HepG2 (cell line): ENCODE measurements around the gene SH3BGR. TPM values are rescaled to one million over a fixed set of nuclear protein-coding genes. Genes with fewer than 3 reads are reported as not detected.

ENCODE experiments used
- ATAC-seq: fragments of 200-7000 bp; cut with Tn5 transposase; 3 replicates; pipeline ENCODE4 v1.9.1; 2020; ENCODE audit warnings: mild to moderate bottlenecking, moderate library complexity
- BruUV-seq: library from RNA; stranded (reverse); fragments of 400-500 nt; replicated peaks from 2 replicates; lab custom pipeline; 2021; lab: Mats Ljungman, UMichigan
- CTCF ChIA-PET: fragments of 300-600 bp; formaldehyde crosslinking; extraction: SDS; loops from one replicate; lab custom pipeline; 2021; ENCODE audit warnings: low total read pairs, inconsistent platforms, low intra/inter-chr PET ratio; lab: Yijun Ruan, JAX
- POLR2A ChIA-PET: fragments of 350-600 bp; sonication (Branson Sonifier 250); formaldehyde crosslinking; loops from one replicate; lab custom pipeline; 2020; ENCODE audit warnings: antibody characterized with exemption, inconsistent platforms; lab: Yijun Ruan, JAX
- DNase-seq: peaks from one replicate; pipeline ENCODE4 v3.0.0-alpha.2; 2015; ENCODE audit warnings: low spot score
- FAIRE-seq: peaks from 3 replicates; lab custom pipeline; 2011; peaks lifted over from hg19 to GRCh38; lab: Jason Lieb, UNC
- H2AFZ ChIP-seq: one replicate; pipeline ENCODE4 v1.6.1; 2011; ENCODE audit warnings: low read length, inconsistent platforms
- H3K27ac ChIP-seq: fragments of 300-600 bp; 3 replicates; pipeline ENCODE4 v1.8.0; 2011; ENCODE audit warnings: mixed run types, mild to moderate bottlenecking, mixed read lengths, low read length, inconsistent platforms; ENCODE audit not compliant: insufficient read depth; ENCODE audit errors: extremely low read length
- H3K27me3 ChIP-seq, 2 experiments: fragments of 200-600 bp in 1 of 2; 2 replicates in 1 of 2; 3 replicates in 1 of 2; pipeline versions ENCODE4 v1.6.0 to v1.8.0; 2011; ENCODE audit warnings: low read length in 2 of 2, mild to moderate bottlenecking in 2 of 2, moderate library complexity in 2 of 2, inconsistent platforms in 1 of 2; ENCODE audit not compliant: insufficient read depth in 2 of 2, control insufficient read depth in 1 of 2
- H3K36me3 ChIP-seq, 2 experiments: fragments of 200-600 bp in 1 of 2; replicated peaks in 1 of 2; 2 replicates in 1 of 2; 3 replicates in 1 of 2; pipeline versions ENCODE4 v1.5.1 to v1.8.0; 2011; ENCODE audit warnings: low read length in 2 of 2, inconsistent platforms in 1 of 2; ENCODE audit not compliant: insufficient read depth in 2 of 2, control insufficient read depth in 1 of 2
- H3K4me1 ChIP-seq: 2 replicates; pipeline ENCODE4 v1.5.1; 2012; ENCODE audit warnings: low read length, inconsistent platforms; ENCODE audit not compliant: insufficient read depth
- H3K4me2 ChIP-seq: 2 replicates; pipeline ENCODE4 v1.6.0; 2011; ENCODE audit warnings: low read depth, low read length, inconsistent platforms
- H3K4me3 ChIP-seq, 3 experiments: fragments of 200-600 bp in 1 of 3; sonication (generic), shearing (Covaris generic) in 1 of 3; replicated peaks in 1 of 3; 2 replicates each; pipeline ENCODE4 v1.5.1; 2011 to 2016; ENCODE audit warnings: low read length in 3 of 3, inconsistent platforms in 2 of 3, low read depth in 2 of 3, mild to moderate bottlenecking in 2 of 3, control low read depth in 1 of 3, mixed read lengths in 1 of 3; ENCODE audit not compliant: insufficient read depth in 1 of 3
- H3K79me2 ChIP-seq: one replicate; pipeline ENCODE4 v1.6.1; 2011; ENCODE audit warnings: low read length, inconsistent platforms; ENCODE audit not compliant: insufficient read depth
- H3K9ac ChIP-seq: 2 replicates; pipeline ENCODE4 v1.6.0; 2011; ENCODE audit warnings: mild to moderate bottlenecking, low read depth, low read length, inconsistent platforms; ENCODE audit not compliant: insufficient read depth
- H3K9me3 ChIP-seq: 2 replicates; pipeline ENCODE4 v1.5.1; 2012; ENCODE audit warnings: mild to moderate bottlenecking, low read length
- H4K20me1 ChIP-seq: 2 replicates; pipeline ENCODE4 v1.6.0; 2011; ENCODE audit warnings: inconsistent platforms, mild to moderate bottlenecking, low read length, moderate library complexity; ENCODE audit not compliant: insufficient read depth
- AGO1 ChIP-seq: fragments of 200-400 bp; formaldehyde crosslinking; IDR thresholded peaks from 2 replicates; pipeline ENCODE4 v1.6.1; 2017; ENCODE audit warnings: mild to moderate bottlenecking, low read depth, low read length, moderate library complexity; ENCODE audit not compliant: poor library complexity, severe bottlenecking
- CBFB ChIP-seq: sonication (generic); formaldehyde crosslinking; IDR thresholded peaks from 2 replicates; pipeline ENCODE4 v1.4.0; 2020; ENCODE audit warnings: missing genetic modification reagents
- DNMT3B ChIP-seq: conservative IDR thresholded peaks from 2 replicates; pipeline ENCODE4 v1.6.1; 2016; ENCODE audit warnings: missing biosample characterization, control low read depth
- FOSL1 ChIP-seq: sonication (generic); formaldehyde crosslinking; IDR thresholded peaks from 2 replicates; pipeline ENCODE4 v1.9.0; 2021; ENCODE audit warnings: missing genetic modification reagents, borderline replicate concordance
- GPN1 ChIP-seq: sonication (generic); formaldehyde crosslinking; IDR thresholded peaks from 2 replicates; pipeline ENCODE4 v1.5.1; 2020; ENCODE audit warnings: missing genetic modification reagents, borderline replicate concordance
- KLF11 ChIP-seq: IDR thresholded peaks from 2 replicates; pipeline ENCODE4 v1.6.1; 2016; ENCODE audit warnings: missing compliant biosample characterization
- PPARG ChIP-seq: conservative IDR thresholded peaks from 2 replicates; pipeline ENCODE4 v1.6.1; 2016; ENCODE audit warnings: missing biosample characterization, missing genetic modification reagents
- RXRA ChIP-seq: sonication (generic); formaldehyde crosslinking; IDR thresholded peaks from 2 replicates; pipeline ENCODE4 v1.5.1; 2020; ENCODE audit warnings: missing genetic modification reagents
- SNAPC5 ChIP-seq: sonication (generic); formaldehyde crosslinking; IDR thresholded peaks from 2 replicates; pipeline ENCODE4 v1.8.1; 2023; ENCODE audit warnings: mild to moderate bottlenecking, missing genetic modification reagents, borderline replicate concordance
- SP5 ChIP-seq: IDR thresholded peaks from 2 replicates; pipeline ENCODE4 v1.6.1; 2016; ENCODE audit warnings: low read depth, borderline replicate concordance
- STAG1 ChIP-seq: sonication (generic); formaldehyde crosslinking; IDR thresholded peaks from 2 replicates; pipeline ENCODE4 v1.4.0; 2020; ENCODE audit warnings: missing genetic modification reagents
- ZBTB21 ChIP-seq: sonication (generic); formaldehyde crosslinking; IDR thresholded peaks from 2 replicates; pipeline ENCODE4 v1.4.0; 2020; ENCODE audit warnings: missing genetic modification reagents
- ZNF3 ChIP-seq: IDR thresholded peaks from 2 replicates; pipeline ENCODE4 v1.7.0; 2017; ENCODE audit warnings: inconsistent platforms
- ZNF746 ChIP-seq: sonication (generic); formaldehyde crosslinking; IDR thresholded peaks from 2 replicates; pipeline ENCODE4 v1.8.0; 2022; ENCODE audit warnings: mild to moderate bottlenecking, missing genetic modification reagents
- ZNF75D ChIP-seq: sonication (generic); formaldehyde crosslinking; IDR thresholded peaks from 2 replicates; pipeline ENCODE4 v1.8.1; 2023; ENCODE audit warnings: missing genetic modification reagents, mild to moderate bottlenecking, borderline replicate concordance
- ZNF879 ChIP-seq: sonication (generic); formaldehyde crosslinking; IDR thresholded peaks from 2 replicates; pipeline ENCODE4 v1.8.1; 2023; ENCODE audit warnings: missing genetic modification reagents
- ZZZ3 ChIP-seq: sonication (generic); formaldehyde crosslinking; IDR thresholded peaks from 2 replicates; pipeline ENCODE4 v1.4.0; 2020; ENCODE audit warnings: missing genetic modification reagents, mild to moderate bottlenecking, borderline replicate concordance
- WGBS: methylation state at CpG from one replicate; pipeline ENCODE4 v1.1.6; 2017; ENCODE audit warnings: low lambda C conversion rate; 5-methylcytosine and 5-hydroxymethylcytosine counted together
- in situ Hi-C: cut with HindIII; loops from 2 replicates; pipeline ENCODE4 v1.10.0; 2017; ENCODE audit warnings: low pct_unique_long_range_greater_than_20kb; ENCODE audit not compliant: extremely low pct_ligation_motif_present
- intact Hi-C: fragments of 100-400 bp; cut with micrococcal nuclease; formaldehyde crosslinking; loops from one replicate; pipeline ENCODE4 v1.10.0; 2022; ENCODE audit not compliant: unreplicated experiment
- polyA plus RNA-seq, 8 experiments: library from polyadenylated mRNA; depleted of rRNA in 3 of 8; stranded (reverse) in 7 of 8; unstranded in 1 of 8; fragments of >200 nt; fragmentation: Illumina TruSeq in 4 of 8; extraction: Trizol in 4 of 8; gene quantifications; 2 replicates each; pipeline versions ENCODE4 v1.2.1 to v1.2.3, GENCODE V29; 2011 to 2016; ENCODE audit warnings: low read depth in 4 of 8, missing spikeins in 1 of 8, mixed read lengths in 1 of 8; ENCODE audit not compliant: insufficient read depth in 1 of 8
- total RNA-seq, 5 experiments: library from RNA; depleted of rRNA; stranded (reverse); fragments of >200 nt; fragmentation: Illumina TruSeq; extraction: Trizol; gene quantifications; 2 replicates each; pipeline ENCODE4 v1.2.3, GENCODE V29; 2016; ENCODE audit warnings: low read depth in 1 of 5
- TF ChIP-seq, protein P1 (sequence below): IDR thresholded peaks from 2 replicates; pipeline ENCODE4 v1.6.1; 2016; ENCODE audit warnings: missing compliant biosample characterization, missing genetic modification reagents, borderline replicate concordance

SH3BGR gene
- total and polyA plus RNA-seq, 2 of the 13 experiments (the other 11 are each of a cell fraction or from before 2014, with no cell fraction given) = 0.48 TPM; not detected in 1

GRCh38 chr21:39536835-39537234 lies 85.1 kb downstream of the SH3BGR start:
- no peaks in the 10 kb centered on the region for H3K9me3 ChIP-seq
- DNase-seq = no peak
- no TSS peak for BruUV-seq
- no peak overlapping the region for H3K4me3 ChIP-seq
- no peaks in the 10 kb centered on the region for H3K79me2 ChIP-seq
- H3K36me3 ChIP-seq = no peaks in the 10 kb centered on the region
- H3K9ac ChIP-seq = no peak overlapping the region
- H3K4me2 ChIP-seq = no peak overlapping the region
- no peak for ATAC-seq
- H3K27ac ChIP-seq = no peak overlapping the region
- CTCF ChIA-PET = no interaction called here
- POLR2A ChIA-PET = no interaction called here
- H4K20me1 ChIP-seq = no peaks in the 10 kb centered on the region
- TF ChIP-seq AGO1 = no peak
- TF ChIP-seq DNMT3B (CRISPR knock-in tag) = no peak
- TF ChIP-seq FOSL1 = no peak
- no peak for TF ChIP-seq STAG1 (CRISPR knock-in tag)
- no peak for TF ChIP-seq ZNF746 (CRISPR knock-in tag)
- no peak for TF ChIP-seq SNAPC5 (CRISPR knock-in tag)
- TF ChIP-seq ZNF75D (CRISPR knock-in tag) = no peak
- TF ChIP-seq ZNF3 (CRISPR knock-in tag) = no peak
- no peak for TF ChIP-seq KLF11 (CRISPR knock-in tag)
- no peak for TF ChIP-seq CBFB (CRISPR knock-in tag)
- TF ChIP-seq RXRA = no peak
- no peak for TF ChIP-seq SP5 (CRISPR knock-in tag)
- no peak for TF ChIP-seq ZZZ3 (CRISPR knock-in tag)
- TF ChIP-seq ZBTB21 = no peak
- TF ChIP-seq, protein P1, sequence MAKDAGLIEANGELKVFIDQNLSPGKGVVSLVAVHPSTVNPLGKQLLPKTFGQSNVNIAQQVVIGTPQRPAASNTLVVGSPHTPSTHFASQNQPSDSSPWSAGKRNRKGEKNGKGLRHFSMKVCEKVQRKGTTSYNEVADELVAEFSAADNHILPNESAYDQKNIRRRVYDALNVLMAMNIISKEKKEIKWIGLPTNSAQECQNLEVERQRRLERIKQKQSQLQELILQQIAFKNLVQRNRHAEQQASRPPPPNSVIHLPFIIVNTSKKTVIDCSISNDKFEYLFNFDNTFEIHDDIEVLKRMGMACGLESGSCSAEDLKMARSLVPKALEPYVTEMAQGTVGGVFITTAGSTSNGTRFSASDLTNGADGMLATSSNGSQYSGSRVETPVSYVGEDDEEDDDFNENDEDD = no peak
- TF ChIP-seq PPARG (CRISPR knock-in tag) = no peak
- TF ChIP-seq GPN1 (CRISPR knock-in tag) = no peak
- TF ChIP-seq ZNF879 (CRISPR knock-in tag) = no peak
- H3K27me3 ChIP-seq = no peaks in the 10 kb centered on the region
- H2AFZ ChIP-seq = no peak overlapping the region
- intact Hi-C loops = no loop called here
- no peaks in the 10 kb centered on the region for H3K4me1 ChIP-seq
- no peak for FAIRE-seq
- in situ Hi-C loops = no loop called here
- WGBS = 53% methylated on average over 6 of the region's 6 CpGs
